Brain pericyte (primary cell): ENCODE results near the gene GPR158.

ENCODE experiments used
- DNase-seq: peaks from one replicate; pipeline ENCODE4 v3.0.0-alpha.2; 2012; ENCODE audit warnings: low read depth, low spot score

GPR158 gene

GRCh38 chr10:25390733-25391132, 215.9 kb downstream of the GPR158 start:
- no peak for DNase-seq

- no peak for DNase-seq
Measured at GRCh38 chr10:25392132-25392531, 217.3 kb downstream of the GPR158 start.

GRCh38 chr10:25393621-25394020, 218.8 kb downstream of the GPR158 start:
- DNase-seq: no peak

GRCh38 chr10:25398680-25399079, 223.9 kb downstream of the GPR158 start:
- no peak for DNase-seq

GRCh38 chr10:25405871-25406270, 231.1 kb downstream of the GPR158 start:
- DNase-seq: no peak

DNA sequence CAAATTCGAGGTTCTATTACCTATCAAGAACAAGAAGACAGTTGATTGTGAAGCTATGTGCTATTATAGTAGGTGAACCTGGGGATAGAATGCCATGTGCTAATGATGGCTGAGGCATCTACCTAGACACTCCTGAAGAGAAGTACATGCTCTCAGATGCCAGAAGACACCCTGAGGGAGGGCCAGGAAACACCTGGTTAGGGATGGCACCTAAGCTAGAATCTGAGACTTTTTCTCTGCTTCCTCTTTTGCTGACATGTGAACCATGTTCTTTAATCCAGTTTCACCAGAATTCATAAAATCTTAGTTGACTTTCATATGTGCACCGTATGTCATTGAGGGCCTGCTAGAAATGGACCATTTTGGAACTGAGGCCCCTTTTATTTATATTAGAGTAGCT, 242.8 kb downstream of the GPR158 start:
- DNase-seq: no peak

- DNase-seq: no peak
Measured at GRCh38 chr10:25425776-25426175, 251.0 kb downstream of the GPR158 start.

DNA sequence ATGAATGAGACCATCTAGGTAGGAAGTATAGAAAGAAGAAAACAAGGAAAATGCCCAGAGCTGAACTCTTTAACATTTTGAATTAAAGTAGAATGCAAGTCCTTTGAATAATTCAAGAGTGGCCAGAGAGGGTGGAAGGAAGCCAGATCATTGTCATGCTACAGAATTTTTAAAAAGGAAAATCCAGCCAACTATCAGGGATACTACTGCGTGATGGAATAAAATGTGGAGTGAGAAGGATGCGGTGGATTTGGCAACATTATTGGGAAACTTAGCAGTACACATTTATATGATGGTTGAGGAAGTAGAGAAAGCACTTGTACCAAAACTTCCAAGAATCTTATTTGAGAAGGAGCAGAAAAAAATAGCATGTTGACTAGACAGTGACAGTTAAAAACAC, 261.6 kb downstream of the GPR158 start:
- DNase-seq: no peak

DNA sequence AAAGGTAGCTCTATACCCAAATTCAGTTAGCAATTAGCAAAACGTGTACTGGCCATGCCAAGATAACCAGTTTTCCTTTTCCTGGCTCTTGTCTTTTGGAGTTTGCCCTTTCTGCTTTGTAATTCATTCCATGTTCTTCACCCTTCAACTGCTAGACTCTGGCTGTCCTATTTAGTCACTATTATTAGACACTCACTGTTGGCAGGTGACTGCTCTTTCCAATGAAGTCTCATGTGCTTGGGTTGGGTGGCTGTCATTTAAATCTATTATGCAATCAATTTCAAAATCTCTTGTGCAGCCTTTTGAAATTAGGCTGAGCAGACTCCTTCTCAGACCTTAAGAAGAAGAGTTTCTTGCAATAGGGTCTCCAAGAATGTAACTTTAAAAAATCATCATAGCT, 266.5 kb downstream of the GPR158 start:
- no peak for DNase-seq

DNA sequence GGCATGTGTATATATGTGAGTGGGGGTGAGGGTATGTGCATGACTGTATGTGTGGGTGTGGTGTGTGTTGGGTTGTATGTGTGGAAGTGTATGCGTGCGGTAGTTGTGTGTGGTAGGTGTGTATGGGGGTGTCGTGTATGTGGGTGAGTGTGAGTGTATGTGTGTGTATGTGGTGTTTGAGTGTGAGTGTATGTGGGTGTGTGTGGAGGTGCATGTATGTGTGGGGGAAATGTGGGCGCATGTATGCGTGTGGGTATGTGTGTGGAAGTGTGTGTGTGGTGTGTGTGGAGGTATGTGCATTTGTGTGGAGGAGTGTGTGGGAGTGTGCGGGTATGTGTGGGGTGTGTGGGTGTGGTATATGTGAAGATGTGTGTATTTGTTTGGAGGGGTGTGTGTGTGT, 269.5 kb downstream of the GPR158 start:
- no peak for DNase-seq

DNA sequence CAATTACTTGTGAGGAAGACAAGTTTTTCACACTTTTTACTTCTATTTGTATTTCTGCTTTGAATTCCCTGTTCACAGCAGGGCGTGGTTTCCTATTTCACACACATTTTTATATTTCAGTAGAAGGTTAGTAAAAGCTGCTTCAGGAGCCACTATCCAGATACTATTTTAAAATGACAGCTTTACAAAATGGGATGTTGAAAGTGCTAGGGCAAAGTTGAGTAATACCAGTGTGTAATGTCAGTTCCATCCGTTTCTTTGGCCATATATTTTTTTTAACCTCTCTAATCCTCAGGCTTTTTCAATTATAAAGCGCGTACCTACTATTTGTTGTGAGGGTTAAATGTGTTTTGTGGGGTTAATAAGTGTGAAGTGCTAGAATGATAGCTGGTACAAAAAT, 276.6 kb downstream of the GPR158 start:
- DNase-seq: no peak

GRCh38 chr10:25453619-25454018, 278.8 kb downstream of the GPR158 start:
- DNase-seq: no peak

DNA sequence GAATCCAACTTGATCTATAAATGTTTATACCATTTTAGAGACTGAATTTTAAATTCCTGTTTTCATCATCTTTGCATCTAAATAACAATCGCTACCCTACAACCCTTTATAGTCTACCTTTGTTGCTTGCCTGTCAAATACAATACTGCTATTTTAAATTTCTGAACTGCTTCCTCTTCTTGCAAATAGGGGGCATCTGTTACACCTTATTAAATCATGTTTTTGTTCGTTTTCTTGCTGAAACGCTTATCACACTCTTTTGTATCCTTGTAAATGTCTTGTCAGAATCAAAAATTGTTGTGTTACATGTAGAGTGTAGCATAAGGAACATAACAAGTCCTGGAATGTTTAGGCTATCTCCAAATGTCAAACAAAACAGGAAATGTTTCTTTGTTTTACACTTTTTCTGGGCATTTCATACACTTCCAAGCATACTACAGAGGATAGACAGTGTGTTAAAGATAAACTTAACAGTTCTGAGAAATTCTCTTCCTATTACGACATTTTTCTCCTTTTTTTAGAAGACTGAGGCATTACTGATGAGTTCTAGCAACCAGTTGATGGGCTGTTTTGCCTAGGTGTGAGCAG, 281.3 kb downstream of the GPR158 start:
- no peak for DNase-seq

- no peak for DNase-seq
Measured at GRCh38 chr10:25457552-25457951, 282.8 kb downstream of the GPR158 start.

DNA sequence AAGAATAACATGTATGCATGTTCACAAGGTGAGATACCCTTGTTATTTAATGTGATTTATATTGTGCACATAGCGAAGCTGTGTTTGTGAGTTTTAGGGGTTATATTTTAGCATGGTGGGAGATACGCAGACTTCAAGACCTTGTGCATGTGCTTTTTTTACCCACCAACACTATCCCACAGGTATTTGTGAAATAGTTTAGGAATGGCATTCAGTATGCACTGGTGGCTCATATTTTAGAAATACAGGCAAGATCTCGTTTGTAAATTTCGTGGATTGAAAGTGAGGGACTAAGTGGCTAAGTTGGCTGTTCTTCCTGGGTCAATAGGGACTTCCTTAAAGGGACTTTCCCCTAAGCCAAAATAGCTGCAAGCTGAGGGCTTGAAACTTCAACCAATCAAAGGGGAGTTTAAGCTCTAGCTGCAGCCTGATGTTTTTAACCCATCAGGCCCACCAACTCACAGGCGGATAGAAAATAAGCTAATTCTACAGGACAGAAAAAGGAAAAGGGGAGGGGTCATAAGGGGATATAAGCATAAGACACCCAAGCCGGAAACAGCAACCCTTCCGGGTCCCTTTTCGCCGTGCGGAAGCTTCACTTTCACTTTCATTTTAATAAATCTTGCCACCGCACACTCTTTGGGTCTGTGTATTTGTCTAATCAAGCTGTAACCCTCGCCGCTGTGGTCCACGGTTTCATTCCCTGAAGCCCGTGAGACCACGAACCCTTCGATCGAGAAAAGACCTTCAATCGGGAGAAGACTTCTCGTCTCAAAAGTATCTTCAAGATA, 291.0 kb downstream of the GPR158 start:
- no peak for DNase-seq

DNA sequence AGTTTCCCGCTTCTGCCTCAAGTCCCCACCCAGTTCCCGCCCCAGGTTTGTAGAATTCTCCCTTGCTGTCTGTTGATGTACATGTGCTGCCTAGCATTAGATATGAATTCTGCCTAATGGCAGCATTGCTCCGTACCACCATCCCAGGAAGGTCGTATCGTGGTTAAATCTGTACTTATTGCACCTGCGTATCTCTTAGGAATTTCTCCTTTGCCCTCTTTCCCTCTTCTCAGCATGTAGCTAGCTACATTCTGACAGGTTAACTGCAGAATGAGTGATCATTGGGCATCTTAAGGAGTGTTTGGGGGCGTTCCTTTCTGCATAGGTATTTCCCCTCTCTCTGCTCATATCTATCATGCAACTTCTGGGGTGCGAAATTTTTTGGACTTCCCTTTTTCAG, 293.1 kb downstream of the GPR158 start:
- no peak for DNase-seq

- no peak for DNase-seq
Measured at GRCh38 chr10:25481467-25481866, 306.7 kb downstream of the GPR158 start.

DNA sequence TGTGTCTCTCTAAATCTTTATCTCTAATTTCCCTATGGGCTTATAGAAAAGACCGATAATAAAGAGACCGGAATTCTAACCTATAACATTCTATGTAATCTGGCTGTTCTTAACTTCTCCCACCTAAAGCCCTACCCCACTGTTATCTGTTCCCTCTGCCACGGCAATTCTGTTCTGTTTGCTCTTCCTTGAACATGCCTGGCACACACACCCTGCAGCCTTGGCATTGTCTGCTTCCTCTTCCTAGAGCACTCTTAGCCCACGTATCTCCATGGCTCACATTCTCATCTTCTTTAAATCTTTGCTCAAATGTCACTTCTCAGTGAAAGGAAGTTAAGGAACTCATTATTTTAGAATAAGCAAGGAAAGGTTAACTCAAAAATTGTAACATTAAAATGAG, 309.2 kb downstream of the GPR158 start:
- no peak for DNase-seq

GRCh38 chr10:25487266-25487665, 312.5 kb downstream of the GPR158 start:
- DNase-seq: no peak

DNA sequence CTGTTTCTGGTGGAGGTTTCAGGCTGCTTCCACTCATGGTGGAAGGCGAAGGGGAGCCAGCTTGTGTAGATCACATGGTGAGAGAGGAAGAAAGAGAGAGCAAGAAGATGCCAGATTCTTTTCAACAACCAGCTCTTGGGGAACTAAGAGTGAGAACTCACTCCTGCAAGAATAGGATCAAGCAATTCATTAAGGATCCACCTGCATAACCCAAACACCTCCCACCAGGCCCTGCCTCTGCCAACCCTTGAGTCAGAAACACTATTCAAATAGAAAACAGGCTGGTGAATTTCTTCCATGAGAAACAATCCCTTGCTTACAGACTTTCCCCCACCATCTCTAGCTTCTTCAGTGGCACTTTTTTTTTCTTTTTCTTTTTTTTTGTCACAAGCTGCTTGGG, 317.2 kb downstream of the GPR158 start:
- no peak for DNase-seq

DNA sequence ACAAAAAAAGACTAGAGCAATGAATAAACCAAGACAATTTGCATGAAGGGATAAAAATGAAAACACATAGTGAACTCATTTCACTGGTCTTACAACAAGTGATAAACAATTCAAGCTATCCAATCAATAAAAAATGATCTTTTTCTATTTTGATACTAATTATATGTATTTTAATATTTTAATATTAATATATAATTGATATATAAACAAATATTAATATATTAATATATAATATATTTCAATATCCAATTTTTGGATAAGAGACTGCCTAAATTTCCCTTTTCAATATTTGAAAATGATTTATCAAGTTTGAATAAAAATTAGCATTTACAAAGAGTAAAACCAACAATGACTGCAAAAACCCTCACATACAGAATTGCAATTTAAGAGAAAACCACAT, 317.9 kb downstream of the GPR158 start:
- no peak for DNase-seq

GRCh38 chr10:25493122-25493893, 318.5 kb downstream of the GPR158 start:
- no peak for DNase-seq

DNA sequence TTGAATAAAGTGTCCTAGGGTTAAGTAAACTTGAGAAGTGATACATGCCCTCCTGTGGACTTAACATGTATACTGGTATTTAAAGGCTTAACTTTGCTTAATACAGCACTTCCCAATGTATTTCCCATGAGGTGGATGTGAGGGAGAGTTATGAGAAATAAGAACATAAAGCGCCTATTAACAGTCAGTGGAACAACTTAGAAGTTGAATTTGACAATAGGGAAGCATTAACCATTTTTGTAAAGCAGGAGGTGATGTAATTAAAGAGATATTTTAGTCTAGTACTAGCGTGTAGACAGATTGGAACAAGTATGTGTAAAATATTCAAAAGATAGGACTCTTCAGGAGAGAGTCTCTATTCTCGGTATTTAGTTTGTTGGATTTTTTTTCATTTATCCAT, 322.4 kb downstream of the GPR158 start:
- no peak for DNase-seq
